Suprapubic skin (tissue), 4 donors: ENCODE measurements around the gene BMPR1B. TPM values are rescaled to one million over a fixed set of nuclear protein-coding genes. Genes with fewer than 3 reads are reported as not detected.

ENCODE experiments used
- DNase-seq, 2 donors: peaks; one replicate each; pipeline ENCODE4 v3.0.0-alpha.2; 2019; ENCODE audit warnings: low spot score in 2 of 2
- H3K27ac ChIP-seq: fragments of 200-600 bp; sonication (generic); one replicate; pipeline ENCODE4 v1.5.1; 2019
- H3K27me3 ChIP-seq: fragments of 200-600 bp; sonication (generic); one replicate; pipeline ENCODE4 v1.5.1; 2019
- H3K36me3 ChIP-seq: fragments of 200-600 bp; sonication (generic); one replicate; pipeline ENCODE4 v1.5.1; 2019
- H3K4me1 ChIP-seq: fragments of 200-600 bp; sonication (generic); one replicate; pipeline ENCODE4 v1.5.1; 2019
- H3K4me3 ChIP-seq: fragments of 200-600 bp; sonication (generic); one replicate; pipeline ENCODE4 v1.5.1; 2019; ENCODE audit warnings: mild to moderate bottlenecking
- H3K9me3 ChIP-seq: fragments of 200-600 bp; sonication (generic); one replicate; pipeline ENCODE4 v1.5.1; 2019
- EP300 ChIP-seq: sonication (generic); formaldehyde crosslinking; IDR thresholded peaks from one replicate; pipeline ENCODE4 v1.6.1; 2017; ENCODE audit warnings: antibody characterized with exemption
- POLR2A ChIP-seq, 2 donors: fragments of 450-650 bp; IDR thresholded peaks; one replicate each; pipeline ENCODE4 v1.6.1; 2017; ENCODE audit warnings: antibody characterized with exemption in 2 of 2, mild to moderate bottlenecking in 2 of 2, moderate library complexity in 2 of 2
- POLR2AphosphoS5 ChIP-seq, 3 donors: sonication (generic); formaldehyde crosslinking; IDR thresholded peaks; one replicate each; pipeline ENCODE4 v1.6.1; 2017; ENCODE audit warnings: antibody characterized with exemption in 3 of 3
- WGBS: methylation state at CpG from one replicate; pipeline ENCODE4 v1.1.5; 2018; 5-methylcytosine and 5-hydroxymethylcytosine counted together
- total RNA-seq, 4 donors: library from RNA; depleted of rRNA; stranded (reverse); fragments of >200 nt; gene quantifications; one replicate each; pipeline ENCODE4 v1.1.0, GENCODE V29; 2016
- TF ChIP-seq, protein P1 (sequence below), 2 donors: fragments of 200-600 bp in 1 of 2; fragments of 450-650 bp in 1 of 2; sonication (generic) in 1 of 2; IDR thresholded peaks; one replicate each; pipeline ENCODE4 v1.5.1; 2016 to 2019; ENCODE audit warnings: antibody characterized with exemption in 2 of 2, mild to moderate bottlenecking in 1 of 2, moderate library complexity in 1 of 2

Gene BMPR1B
- total RNA-seq, 4 donors from 2014 or later: 0.38 to 1.2 (median 0.75) TPM

DNA sequence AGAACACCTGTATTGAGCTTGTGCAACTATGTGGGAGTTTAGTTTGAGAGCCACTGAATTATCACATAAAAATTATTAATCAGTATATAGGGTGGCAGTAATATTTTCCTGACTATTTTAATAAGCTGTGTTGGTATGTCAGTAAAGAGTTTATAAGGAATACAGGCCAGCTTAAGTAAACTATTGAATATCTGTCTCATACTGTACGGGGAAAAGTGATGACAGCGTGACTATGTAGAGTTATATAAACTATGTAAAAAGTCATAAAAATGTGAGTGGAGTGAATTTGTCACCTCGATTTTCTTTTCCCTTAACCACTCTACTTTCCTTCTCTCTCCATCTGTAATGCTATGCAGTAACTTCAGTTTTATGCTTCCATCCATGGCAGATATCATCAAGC lies 250.2 kb downstream of the BMPR1B start:
- TF ChIP-seq POLR2A (IDR thresholded peaks at IDR 0.05) (no peak), POLR2AphosphoS5 (IDR thresholded peaks at IDR 0.05) (no peak), EP300 (no peak)
- H3K4me1 ChIP-seq: no peaks in the 10 kb centered on the region
- 85% methylated on average over 3 of the region's 3 CpGs for WGBS
- no peaks in the 10 kb centered on the region for H3K36me3 ChIP-seq
- DNase-seq: no peak
- H3K4me3 ChIP-seq: no peak overlapping the region
- no peak overlapping the region for H3K27ac ChIP-seq
- no peaks in the 10 kb centered on the region for H3K27me3 ChIP-seq
- no peaks in the 10 kb centered on the region for H3K9me3 ChIP-seq

DNA sequence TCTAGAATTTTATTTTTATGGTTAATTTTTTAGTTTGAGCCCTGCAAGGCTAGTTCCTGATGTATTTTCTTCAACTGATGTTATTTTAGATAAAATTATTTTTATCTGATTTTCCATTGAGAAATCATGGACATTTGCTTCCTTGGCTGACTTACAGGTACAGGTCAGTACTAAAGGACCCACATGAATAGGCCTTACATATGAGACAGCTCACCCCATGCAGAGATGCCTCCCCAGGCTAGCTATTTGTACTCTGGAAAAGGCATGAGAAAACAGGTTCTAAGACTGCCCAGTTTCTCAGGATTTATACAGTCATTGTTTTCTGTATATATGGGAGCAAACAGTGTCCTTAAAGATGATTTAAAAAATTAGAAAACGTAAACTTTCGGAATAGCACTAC lies 255.5 kb downstream of the BMPR1B start:
- no peaks in the 10 kb centered on the region for H3K9me3 ChIP-seq
- TF ChIP-seq POLR2A (IDR thresholded peaks at IDR 0.05) (no peak), EP300 (no peak), POLR2AphosphoS5 (IDR thresholded peaks at IDR 0.05) (no peak)
- TF ChIP-seq, protein P1, sequence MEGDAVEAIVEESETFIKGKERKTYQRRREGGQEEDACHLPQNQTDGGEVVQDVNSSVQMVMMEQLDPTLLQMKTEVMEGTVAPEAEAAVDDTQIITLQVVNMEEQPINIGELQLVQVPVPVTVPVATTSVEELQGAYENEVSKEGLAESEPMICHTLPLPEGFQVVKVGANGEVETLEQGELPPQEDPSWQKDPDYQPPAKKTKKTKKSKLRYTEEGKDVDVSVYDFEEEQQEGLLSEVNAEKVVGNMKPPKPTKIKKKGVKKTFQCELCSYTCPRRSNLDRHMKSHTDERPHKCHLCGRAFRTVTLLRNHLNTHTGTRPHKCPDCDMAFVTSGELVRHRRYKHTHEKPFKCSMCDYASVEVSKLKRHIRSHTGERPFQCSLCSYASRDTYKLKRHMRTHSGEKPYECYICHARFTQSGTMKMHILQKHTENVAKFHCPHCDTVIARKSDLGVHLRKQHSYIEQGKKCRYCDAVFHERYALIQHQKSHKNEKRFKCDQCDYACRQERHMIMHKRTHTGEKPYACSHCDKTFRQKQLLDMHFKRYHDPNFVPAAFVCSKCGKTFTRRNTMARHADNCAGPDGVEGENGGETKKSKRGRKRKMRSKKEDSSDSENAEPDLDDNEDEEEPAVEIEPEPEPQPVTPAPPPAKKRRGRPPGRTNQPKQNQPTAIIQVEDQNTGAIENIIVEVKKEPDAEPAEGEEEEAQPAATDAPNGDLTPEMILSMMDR (IDR thresholded peaks at IDR 0.05): no peak

DNA sequence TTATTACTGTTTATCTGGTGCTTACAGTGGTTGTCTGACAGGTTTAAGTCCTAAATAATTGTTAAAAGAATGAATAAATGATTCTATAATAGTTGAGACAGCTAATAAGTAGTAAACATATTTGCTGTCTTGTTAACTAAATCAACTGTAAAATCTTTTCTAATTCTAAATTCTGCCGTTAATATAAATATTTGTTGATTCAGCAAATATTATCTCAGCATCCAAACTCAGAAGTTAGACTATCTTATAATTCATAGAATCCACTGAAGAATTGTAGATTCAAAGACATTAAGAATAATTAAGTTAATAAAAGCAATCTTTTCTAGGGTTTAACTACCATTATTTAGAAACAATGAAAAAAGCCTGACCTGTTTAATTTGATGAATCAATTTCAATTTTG lies 256.3 kb downstream of the BMPR1B start:
- TF ChIP-seq POLR2AphosphoS5 (IDR thresholded peaks at IDR 0.05): no peak
- TF ChIP-seq, protein P1 (IDR thresholded peaks at IDR 0.05): no peak
- TF ChIP-seq POLR2A (IDR thresholded peaks at IDR 0.05): no peak
- TF ChIP-seq EP300: no peak
- no peak overlapping the region for H3K27ac ChIP-seq
- no peak overlapping the region for H3K4me3 ChIP-seq
- H3K27me3 ChIP-seq: no peaks in the 10 kb centered on the region
- H3K36me3 ChIP-seq: no peaks in the 10 kb centered on the region
- H3K4me1 ChIP-seq: no peaks in the 10 kb centered on the region
- DNase-seq: no peak
- H3K9me3 ChIP-seq: no peaks in the 10 kb centered on the region
- WGBS: 93% methylated on average over 1 of the region's 1 CpG

More for the DNA sequence above, 255.5 kb downstream of the BMPR1B start:
- Histone ChIP-seq H3K27ac (no peak overlapping the region), H3K27me3 (no peaks in the 10 kb centered on the region), H3K36me3 (no peaks in the 10 kb centered on the region), H3K4me1 (no peaks in the 10 kb centered on the region), H3K4me3 (no peak overlapping the region)
- WGBS: 97% methylated on average over 2 of the region's 2 CpGs
- no peak for DNase-seq

DNA sequence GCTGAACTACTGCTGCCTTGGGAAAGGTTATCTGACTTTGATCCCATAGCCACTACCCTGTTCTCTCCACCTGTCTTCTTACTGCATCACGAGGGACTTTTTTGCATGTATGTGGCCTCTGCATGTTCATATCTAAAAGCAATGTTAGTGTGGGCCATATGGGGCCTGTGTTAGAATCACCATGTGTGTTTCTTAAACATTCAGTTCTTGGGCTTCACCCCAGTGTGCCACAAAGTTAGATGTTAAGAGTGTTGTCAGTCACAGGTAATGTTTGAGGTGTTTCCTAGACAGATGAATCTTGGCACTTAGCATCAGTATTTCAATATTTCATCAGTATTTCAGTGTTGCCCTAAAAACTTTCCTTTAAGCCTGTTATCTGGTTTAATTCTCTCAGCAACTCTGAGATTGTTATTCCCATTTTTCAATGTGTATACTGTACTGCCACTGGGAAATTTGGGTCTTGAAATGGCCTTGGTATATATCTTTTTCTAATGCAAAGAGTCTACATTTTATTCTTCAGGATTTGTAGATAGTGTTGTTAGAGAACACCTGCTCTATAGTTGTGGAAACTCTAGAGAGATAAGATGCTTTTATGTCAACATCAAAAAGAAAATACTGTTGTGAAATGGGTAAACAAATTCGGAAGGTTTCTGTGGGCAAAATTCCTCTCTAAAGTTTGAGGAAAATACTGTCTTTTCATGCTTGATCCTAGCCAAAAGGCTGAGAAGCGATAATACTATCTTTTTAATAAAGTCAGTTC lies 259.7 kb downstream of the BMPR1B start:
- Histone ChIP-seq H3K9me3 (no peaks in the 10 kb centered on the region), H3K27ac (no peak overlapping the region), H3K27me3 (no peaks in the 10 kb centered on the region), H3K4me1 (no peaks in the 10 kb centered on the region), H3K4me3 (no peak overlapping the region), H3K36me3 (no peaks in the 10 kb centered on the region)
- TF ChIP-seq POLR2AphosphoS5 (IDR thresholded peaks at IDR 0.05) (no peak), POLR2A (IDR thresholded peaks at IDR 0.05) (no peak), EP300 (no peak)
- TF ChIP-seq, protein P1 (IDR thresholded peaks at IDR 0.05): no peak
- DNase-seq: no peak
- 75% methylated on average over 3 of the region's 3 CpGs for WGBS

DNA sequence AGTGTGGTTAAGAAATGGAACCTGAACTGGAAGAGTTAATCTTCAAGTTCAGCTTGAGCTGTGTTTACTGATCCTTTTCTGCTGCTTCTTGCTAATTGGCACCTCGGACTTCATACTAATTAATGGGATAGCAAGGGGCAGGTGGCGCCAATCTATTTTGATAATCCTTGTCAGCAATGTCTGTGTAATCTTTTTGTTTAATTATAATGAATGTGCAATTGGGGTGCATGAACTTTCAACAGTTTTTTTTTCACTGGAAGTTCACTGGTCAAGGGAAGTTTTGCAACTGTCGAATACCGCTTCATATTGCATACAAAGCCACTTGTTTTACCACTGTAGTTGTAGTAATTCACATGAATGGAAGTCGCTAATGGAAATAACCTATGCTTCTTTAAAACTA lies 261.0 kb downstream of the BMPR1B start:
- whole genome bisulfite sequencing: 74% methylated on average over 5 of the region's 5 CpGs
- Histone ChIP-seq H3K4me3 (no peak overlapping the region), H3K4me1 (no peaks in the 10 kb centered on the region), H3K9me3 (no peaks in the 10 kb centered on the region), H3K36me3 (no peaks in the 10 kb centered on the region), H3K27ac (no peak overlapping the region), H3K27me3 (no peaks in the 10 kb centered on the region)
- no peak for DNase-seq
- TF ChIP-seq, protein P1 (IDR thresholded peaks at IDR 0.05): no peak
- no peak for TF ChIP-seq EP300
- no peak for TF ChIP-seq POLR2AphosphoS5 (IDR thresholded peaks at IDR 0.05)
- TF ChIP-seq POLR2A (IDR thresholded peaks at IDR 0.05): no peak
